LNCAP (cell line): ENCODE measurements around the gene G3BP2.

ENCODE experiments used
- TF ChIP-seq, protein P1 (sequence below): fragments of 450-650 bp; IDR thresholded peaks from 2 replicates; pipeline ENCODE4 v1.5.1; 2017; ENCODE audit warnings: mild to moderate bottlenecking

G3BP2 gene

DNA sequence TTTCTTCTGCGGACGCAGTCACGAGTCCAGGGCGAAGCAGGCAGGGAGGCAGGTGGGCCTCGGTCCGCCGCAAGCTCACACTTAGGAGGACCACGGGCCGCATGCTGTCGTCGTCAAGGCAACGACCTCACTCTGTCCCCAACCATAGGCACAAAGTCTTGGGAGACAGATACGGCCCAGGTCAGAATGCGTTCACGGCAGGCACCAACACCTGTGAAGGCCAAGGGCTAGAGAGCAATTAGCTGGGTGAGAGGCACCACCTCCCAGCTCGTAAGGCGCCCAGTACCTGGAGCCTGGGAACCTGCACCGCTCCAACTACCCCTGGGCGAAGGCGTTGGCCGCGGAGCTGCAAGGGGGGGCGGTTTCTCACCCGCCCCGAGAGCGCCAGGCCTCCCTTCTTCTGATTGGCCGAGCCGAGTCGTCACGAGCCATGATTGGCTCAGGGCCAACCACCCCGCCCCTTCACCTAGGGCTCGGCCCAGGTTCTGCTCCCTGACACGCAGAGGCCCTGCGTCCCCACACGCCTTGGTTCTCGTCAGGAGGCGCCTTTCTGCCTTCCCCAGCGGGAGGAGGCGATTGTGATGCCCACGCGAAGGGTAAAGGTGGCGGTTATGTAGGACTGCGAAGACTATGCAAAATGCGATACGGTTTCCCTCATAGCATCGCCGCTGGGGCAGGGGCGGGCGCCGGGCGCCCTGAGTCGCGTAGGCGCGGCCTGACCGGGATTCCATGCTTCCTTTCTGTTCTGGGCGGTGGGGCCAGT lies 42.9 kb downstream of the G3BP2 start, which contains the start of gene CDKL2:
TSS of gene CDKL2 (minus strand) at position 355 of the 763 bp plus-strand sequence. CDS start 4,540 bp downstream, outside the sequence.
- TF ChIP-seq, protein P1, sequence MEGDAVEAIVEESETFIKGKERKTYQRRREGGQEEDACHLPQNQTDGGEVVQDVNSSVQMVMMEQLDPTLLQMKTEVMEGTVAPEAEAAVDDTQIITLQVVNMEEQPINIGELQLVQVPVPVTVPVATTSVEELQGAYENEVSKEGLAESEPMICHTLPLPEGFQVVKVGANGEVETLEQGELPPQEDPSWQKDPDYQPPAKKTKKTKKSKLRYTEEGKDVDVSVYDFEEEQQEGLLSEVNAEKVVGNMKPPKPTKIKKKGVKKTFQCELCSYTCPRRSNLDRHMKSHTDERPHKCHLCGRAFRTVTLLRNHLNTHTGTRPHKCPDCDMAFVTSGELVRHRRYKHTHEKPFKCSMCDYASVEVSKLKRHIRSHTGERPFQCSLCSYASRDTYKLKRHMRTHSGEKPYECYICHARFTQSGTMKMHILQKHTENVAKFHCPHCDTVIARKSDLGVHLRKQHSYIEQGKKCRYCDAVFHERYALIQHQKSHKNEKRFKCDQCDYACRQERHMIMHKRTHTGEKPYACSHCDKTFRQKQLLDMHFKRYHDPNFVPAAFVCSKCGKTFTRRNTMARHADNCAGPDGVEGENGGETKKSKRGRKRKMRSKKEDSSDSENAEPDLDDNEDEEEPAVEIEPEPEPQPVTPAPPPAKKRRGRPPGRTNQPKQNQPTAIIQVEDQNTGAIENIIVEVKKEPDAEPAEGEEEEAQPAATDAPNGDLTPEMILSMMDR, result no peak

DNA sequence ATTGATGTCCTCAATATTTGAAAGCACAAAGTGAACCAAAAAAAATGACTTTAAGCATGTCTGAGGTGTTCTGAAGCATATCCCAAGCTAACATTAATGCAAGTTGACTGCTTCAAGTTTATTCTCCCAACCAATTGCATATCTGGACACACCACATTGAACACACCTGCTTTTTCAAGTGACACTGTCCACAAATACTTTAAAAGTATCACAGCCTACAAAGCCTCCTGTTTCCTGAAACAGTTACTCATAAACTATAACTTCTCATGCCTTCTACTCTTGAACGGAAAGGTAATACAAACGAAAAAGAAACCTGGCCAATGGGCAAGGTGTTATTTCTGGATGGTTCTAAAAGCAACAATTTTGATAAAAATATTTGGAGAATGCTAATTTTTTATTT lies 44.0 kb downstream of the G3BP2 start:
- TF ChIP-seq, protein P1, result no peak

GRCh38 chr4:75623026-75623425 lies 50.2 kb downstream of the G3BP2 start:
- TF ChIP-seq, protein P1, result no peak

DNA sequence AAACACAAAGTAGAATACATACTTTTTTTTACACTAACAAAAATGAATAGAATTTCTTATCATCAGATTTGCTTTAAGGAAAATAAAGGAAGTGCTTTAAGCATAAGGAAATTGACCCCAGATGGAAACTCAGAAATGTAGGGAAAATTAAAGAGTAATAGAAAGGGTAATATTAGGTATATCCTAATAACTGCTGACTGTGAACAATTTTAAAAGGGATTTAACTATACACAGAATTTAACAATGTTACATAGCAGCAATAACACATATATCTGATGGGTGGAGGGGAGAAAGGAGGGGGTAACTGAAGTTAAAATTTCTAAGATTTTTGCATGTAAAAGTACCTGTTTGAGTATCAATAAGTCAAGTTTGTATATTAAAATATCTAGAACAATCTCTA lies 51.5 kb downstream of the G3BP2 start:
- TF ChIP-seq, protein P1, result no peak

DNA sequence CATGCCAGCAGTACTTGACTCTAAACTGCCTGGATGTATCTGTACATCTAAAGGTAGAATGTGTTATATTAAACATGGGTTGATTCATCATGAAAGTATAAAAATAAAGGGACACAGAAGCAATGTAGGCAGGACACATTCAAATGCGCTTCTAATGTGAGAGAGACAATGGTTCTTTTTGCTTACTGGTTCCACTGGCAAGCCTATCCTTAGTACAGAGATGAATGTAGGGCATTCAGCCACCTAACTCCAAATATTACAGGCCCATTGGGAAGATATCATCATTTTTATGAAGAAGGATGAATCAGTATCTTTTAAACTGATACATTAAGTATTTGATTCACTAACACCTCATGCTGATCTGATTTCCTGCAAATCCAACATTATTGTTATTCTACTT lies 60.9 kb downstream of the G3BP2 start:
- TF ChIP-seq, protein P1, result no peak

- TF ChIP-seq, protein P1, result no peak
These were observed 67.3 kb downstream of the G3BP2 start for GRCh38 chr4:75605928-75606327.

DNA sequence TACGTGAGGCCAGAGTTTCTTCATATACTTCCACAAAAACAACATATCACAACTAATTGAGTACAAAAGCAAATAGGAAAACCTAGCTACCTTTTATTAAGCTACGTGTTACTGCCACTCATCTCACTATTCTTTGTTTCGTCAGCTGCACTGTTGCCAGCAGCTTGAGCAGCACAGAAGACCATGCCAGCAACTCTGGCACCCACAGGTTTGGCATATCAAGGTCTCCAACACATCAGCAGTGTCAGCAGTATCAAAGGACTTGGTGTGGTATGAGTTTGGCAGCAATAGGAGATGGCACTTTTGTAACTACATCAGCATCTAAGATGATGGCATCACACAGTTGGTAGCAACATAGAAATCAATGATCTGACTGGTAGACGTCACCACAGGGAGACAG lies 73.6 kb downstream of the G3BP2 start:
- TF ChIP-seq, protein P1, result no peak
